Astrocyte of the spinal cord (primary cell): ENCODE results near the gene HACD2.
A peak's percentile ranks its signal among the peaks of the same experiment; 100 is the strongest.
"Not testable (repeated sequence)": the region's sequence is repeated elsewhere in the genome, so short reads cannot be mapped to it uniquely, and the experiment has no call there.

Source experiments
- DNase-seq: peaks from one replicate; pipeline ENCODE4 v3.0.0; 2011; ENCODE audit warnings: low read depth, low spot score
- H3K4me3 ChIP-seq: 2 replicates; pipeline ENCODE4 v1.5.1; 2011; ENCODE audit warnings: low read depth, mild to moderate bottlenecking, low read length, moderate library complexity
- CTCF ChIP-seq: IDR thresholded peaks from 2 replicates; pipeline ENCODE4 v1.5.1; 2012; ENCODE audit warnings: low read depth, mild to moderate bottlenecking, low read length, inconsistent platforms
- in situ Hi-C: cut with HindIII; loops from 2 replicates; pipeline ENCODE4 v1.10.0; 2017; ENCODE audit warnings: low sequenced_read_pairs

HACD2 gene

DNA sequence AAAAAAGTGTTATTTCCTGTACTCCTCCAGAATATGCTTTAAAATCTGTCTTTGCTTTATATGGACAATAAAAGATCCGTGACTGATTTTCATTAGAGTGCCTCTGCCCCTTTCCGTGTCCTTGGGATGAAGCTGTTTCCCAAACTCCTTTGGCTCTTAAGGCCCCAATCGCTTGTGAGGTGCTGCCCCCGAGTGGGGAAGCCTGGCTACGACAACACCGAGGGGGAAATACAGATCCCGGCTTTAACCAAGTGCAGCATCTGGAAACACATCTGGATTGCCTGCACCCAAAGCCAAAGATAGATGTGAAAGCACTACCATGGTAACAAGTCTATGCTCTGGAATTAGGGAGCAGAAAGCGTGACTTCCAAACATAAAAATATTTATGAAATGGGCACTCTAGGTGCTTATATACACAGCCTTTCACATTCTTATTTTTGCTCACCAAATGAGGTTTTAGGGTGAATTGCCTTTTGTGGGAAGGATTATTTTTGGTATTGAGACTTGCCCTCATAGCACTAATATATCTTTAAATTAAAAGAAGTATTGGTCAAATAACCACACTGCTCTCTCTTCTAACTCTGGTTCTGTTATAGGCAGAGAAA, 95.4 kb downstream of the HACD2 start:
- in situ Hi-C loops, result no loop called here
- peak; percentile 96 for TF ChIP-seq CTCF

DNA sequence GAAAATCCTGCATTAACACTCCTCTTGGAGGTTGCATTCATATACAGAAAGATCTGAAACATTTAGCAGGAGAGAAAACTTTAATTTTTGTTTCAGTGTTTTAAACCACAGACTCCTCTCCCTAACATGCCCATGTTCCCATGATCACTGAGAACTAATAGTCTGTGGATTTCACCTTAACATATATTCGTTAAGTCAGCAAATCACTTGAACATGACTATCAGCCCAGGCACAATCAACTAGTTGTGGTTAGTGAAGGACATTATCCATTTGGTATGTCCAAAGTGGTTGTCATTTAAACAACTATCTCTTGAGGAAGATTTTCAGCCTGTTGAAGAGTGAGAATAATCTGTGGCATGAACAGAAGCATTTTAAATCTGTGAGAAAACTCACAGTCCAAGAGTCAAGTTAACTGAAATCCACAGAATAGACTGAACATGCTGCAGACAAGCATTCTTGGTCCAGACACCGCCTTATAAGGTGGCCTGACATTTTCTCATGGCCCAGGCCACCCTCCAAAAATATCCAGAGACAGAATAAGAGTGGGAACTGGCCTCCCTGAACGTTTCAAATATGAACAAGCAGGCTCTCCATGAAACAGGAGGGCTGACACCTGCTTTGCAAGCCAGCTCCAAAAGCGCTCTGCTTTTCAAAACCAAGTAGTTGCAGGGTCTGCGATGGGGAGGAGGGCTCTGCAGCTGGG, 96.1 kb downstream of the HACD2 start:
- no peak for TF ChIP-seq CTCF
- in situ Hi-C loops, result no loop called here
- no peak for DNase-seq
- H3K4me3 ChIP-seq, result no peak overlapping the region

More for the DNA sequence above, 95.4 kb downstream of the HACD2 start:
- H3K4me3 ChIP-seq, result no peak overlapping the region
- peak; percentile 65 for DNase-seq

DNA sequence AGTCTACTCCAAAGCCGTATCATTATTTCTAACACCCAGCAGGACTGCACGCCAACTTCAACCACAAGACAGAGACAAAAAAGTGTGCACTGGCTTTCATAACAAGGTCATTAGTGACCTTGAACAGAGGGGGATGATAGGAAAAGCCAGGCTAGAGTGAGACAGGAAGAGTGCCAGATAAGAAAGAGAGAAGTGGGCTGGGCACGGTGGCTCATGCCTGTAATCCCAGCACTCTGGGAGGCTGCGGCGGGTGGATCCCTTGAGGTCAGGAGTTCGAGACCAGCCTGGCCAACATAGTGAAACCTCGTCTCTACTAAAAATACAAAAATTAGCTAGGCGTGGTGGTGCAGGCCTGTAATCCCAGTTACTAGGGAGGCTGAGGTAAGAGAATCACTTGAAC, 97.8 kb downstream of the HACD2 start:
- H3K4me3 ChIP-seq, DNase-seq, in situ Hi-C loops: not testable (repeated sequence)

DNA sequence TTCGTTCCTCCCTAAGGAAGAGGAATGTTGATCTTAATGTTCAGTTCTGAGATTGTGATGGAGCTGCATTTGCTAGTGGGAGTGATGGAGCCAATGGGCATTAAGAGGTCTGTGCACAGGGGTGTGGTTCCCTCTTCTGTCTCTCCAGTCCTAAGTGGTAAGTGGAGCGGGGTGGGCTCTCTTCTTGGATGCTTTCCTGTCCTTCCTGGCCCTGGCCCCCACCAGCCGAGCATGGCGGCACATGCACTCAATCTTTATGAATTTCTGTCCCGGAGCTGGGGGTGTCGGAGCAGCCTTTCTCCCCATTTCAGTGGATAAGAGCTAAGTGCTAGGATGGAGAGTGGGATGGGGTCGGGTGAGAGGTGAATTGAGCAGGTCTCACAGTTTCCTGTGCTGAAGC, 98.4 kb downstream of the HACD2 start:
- no peak for DNase-seq
- in situ Hi-C loops, result no loop called here
- H3K4me3 ChIP-seq, result no peak overlapping the region
- TF ChIP-seq CTCF, result no peak

DNA sequence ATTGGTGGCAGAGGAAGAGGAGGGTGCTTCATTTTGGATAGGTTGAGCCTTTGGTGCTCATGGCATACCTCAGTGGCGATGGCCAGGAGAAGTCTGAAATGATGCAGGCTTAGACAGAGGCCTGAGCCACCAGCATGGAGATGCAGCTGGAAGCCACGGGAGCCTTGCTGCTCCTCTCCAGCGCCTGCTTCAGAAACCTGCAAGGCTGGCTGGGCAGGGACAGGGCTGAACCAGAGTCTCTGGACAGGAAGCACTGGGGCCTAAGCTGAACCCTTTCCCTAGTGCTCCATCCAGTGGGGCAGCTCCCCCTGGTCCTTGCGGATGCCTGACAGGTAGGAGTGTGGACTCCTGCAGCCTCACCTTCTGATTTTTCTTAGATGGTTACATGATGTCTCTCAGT, 99.3 kb downstream of the HACD2 start:
- no peak for TF ChIP-seq CTCF
- DNase-seq, result no peak
- in situ Hi-C loops, result no loop called here
- no peak overlapping the region for H3K4me3 ChIP-seq

DNA sequence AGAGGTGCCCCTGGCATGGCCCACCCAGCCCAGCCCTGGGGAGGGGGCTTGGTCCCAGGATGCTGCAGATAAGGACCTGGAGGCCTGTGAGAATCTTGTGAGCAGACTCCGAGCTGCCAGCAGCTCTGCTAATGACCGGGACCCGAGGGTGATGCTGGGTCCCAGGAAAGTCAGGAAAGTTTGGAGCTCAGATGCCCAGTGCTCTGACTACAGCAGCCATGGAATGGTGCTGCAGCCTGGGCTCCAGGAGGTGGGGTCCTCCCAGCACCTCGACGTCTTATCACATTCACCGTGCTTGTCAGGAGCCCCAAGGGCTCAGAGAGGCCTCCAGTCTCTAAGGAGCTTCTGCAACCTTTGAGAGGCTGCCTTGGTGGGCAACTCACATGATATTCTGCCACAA, 101.7 kb downstream of the HACD2 start:
- no peak overlapping the region for H3K4me3 ChIP-seq
- no peak for TF ChIP-seq CTCF
- DNase-seq, result no peak
- in situ Hi-C loops, result no loop called here

DNA sequence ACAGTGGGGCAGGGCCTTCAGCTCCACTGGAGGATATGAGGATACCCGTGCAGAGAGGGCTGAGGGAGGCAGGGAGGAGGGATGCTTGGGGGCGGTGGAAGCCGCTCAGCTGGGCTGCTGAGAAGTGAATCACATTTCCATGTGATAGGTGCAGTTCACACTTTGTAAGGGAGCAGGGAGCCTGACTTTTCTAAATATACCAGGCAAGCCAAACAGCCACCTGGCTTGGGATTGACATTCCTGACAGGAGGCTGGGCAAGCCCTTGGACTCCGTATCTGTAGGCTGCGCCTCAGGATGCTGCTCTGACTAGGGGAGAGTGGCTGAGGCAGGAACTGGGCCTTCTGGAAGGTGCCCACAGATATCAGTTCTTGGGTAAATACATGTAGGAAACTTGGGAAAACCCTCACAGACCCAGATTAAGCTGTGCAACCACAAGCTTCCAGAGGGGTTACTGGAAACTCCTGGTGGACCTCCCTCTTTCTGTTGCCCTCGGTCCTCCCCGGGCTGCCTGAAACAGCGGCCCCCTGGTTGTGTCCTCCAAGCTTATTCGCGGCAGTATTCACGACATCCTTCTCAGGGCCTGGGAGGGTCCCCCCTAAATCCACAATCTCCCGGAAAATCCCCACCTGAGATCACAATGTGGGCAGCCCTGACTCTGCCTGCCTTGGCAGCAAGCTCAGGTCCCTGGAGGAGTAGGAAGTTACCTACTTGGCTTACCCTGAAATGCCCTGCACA, 103.0 kb downstream of the HACD2 start:
- DNase-seq, result no peak
- in situ Hi-C loops, result no loop called here
- TF ChIP-seq CTCF, result no peak
- no peak overlapping the region for H3K4me3 ChIP-seq
